ENCODE data around the gene SPATA46.

Gene SPATA46

GRCh38 chr1:162391790-162392563 lies 15.3 kb upstream of the SPATA46 start:
- H3K4me1 ChIP-seq (ENCODE audit: control insufficient read depth, insufficient read depth, low read length): no peaks in the 10 kb centered on the region
- H3K27ac ChIP-seq (ENCODE audit: low read length): no peak overlapping the region
- no peaks in the 10 kb centered on the region for H3K9me3 ChIP-seq (ENCODE audit: control insufficient read depth, insufficient read depth, low read length)
- H3K27me3 ChIP-seq (ENCODE audit: control insufficient read depth, insufficient read depth, low read length): no peaks in the 10 kb centered on the region
- no peaks in the 10 kb centered on the region for H3K36me3 ChIP-seq (ENCODE audit: control insufficient read depth, insufficient read depth, low read length)
- no CpG with 5 or more reads among the region's 4 CpGs for WGBS (ENCODE audit: insufficient coverage, insufficient read length)
- DNase-seq (ENCODE audit: low read depth, low spot score): no peak
- no peak overlapping the region for H3K4me3 ChIP-seq (ENCODE audit: low read length)

GRCh38 chr1:162390396-162391185 lies 13.9 kb upstream of the SPATA46 start:
- no peak for DNase-seq (ENCODE audit: low read depth, low spot score)
- Histone ChIP-seq H3K27me3 (ENCODE audit: control insufficient read depth, insufficient read depth, low read length) (no peaks in the 10 kb centered on the region), H3K9me3 (ENCODE audit: control insufficient read depth, insufficient read depth, low read length) (no peaks in the 10 kb centered on the region), H3K27ac (ENCODE audit: low read length) (no peak overlapping the region), H3K4me1 (ENCODE audit: control insufficient read depth, insufficient read depth, low read length) (no peaks in the 10 kb centered on the region), H3K4me3 (ENCODE audit: low read length) (no peak overlapping the region), H3K36me3 (ENCODE audit: control insufficient read depth, insufficient read depth, low read length) (no peaks in the 10 kb centered on the region)
- no CpG with 5 or more reads among the region's 15 CpGs for WGBS (ENCODE audit: insufficient coverage, insufficient read length)

- Histone ChIP-seq H3K27me3 (ENCODE audit: control insufficient read depth, insufficient read depth, low read length) (no peaks in the 10 kb centered on the region), H3K4me1 (ENCODE audit: control insufficient read depth, insufficient read depth, low read length) (no peaks in the 10 kb centered on the region), H3K36me3 (ENCODE audit: control insufficient read depth, insufficient read depth, low read length) (no peaks in the 10 kb centered on the region), H3K9me3 (ENCODE audit: control insufficient read depth, insufficient read depth, low read length) (no peaks in the 10 kb centered on the region), H3K27ac (ENCODE audit: low read length) (no peak overlapping the region), H3K4me3 (ENCODE audit: low read length) (no peak overlapping the region)
- no peak for DNase-seq (ENCODE audit: low read depth, low spot score)
- no CpG with 5 or more reads among the region's 9 CpGs for WGBS (ENCODE audit: insufficient coverage, insufficient read length)
Observed at GRCh38 chr1:162389971-162390370, 13.3 kb upstream of the SPATA46 start.

GRCh38 chr1:162389021-162389818 lies 12.6 kb upstream of the SPATA46 start:
- no CpG with 5 or more reads among the region's 11 CpGs for WGBS (ENCODE audit: insufficient coverage, insufficient read length)
- Histone ChIP-seq H3K4me3 (ENCODE audit: low read length) (no peak overlapping the region), H3K36me3 (ENCODE audit: control insufficient read depth, insufficient read depth, low read length) (no peaks in the 10 kb centered on the region), H3K4me1 (ENCODE audit: control insufficient read depth, insufficient read depth, low read length) (no peaks in the 10 kb centered on the region), H3K27ac (ENCODE audit: low read length) (no peak overlapping the region), H3K9me3 (ENCODE audit: control insufficient read depth, insufficient read depth, low read length) (no peaks in the 10 kb centered on the region), H3K27me3 (ENCODE audit: control insufficient read depth, insufficient read depth, low read length) (no peaks in the 10 kb centered on the region)
- no peak for DNase-seq (ENCODE audit: low read depth, low spot score)

GRCh38 chr1:162388615-162389014 lies 12.0 kb upstream of the SPATA46 start:
- Histone ChIP-seq H3K27ac (ENCODE audit: low read length) (no peak overlapping the region), H3K27me3 (ENCODE audit: control insufficient read depth, insufficient read depth, low read length) (no peaks in the 10 kb centered on the region), H3K36me3 (ENCODE audit: control insufficient read depth, insufficient read depth, low read length) (0 out of 2 replicates have a peak, but pooled peaks cover under 1% of the 10 kb centered on the region), H3K9me3 (ENCODE audit: control insufficient read depth, insufficient read depth, low read length) (no peaks in the 10 kb centered on the region), H3K4me1 (ENCODE audit: control insufficient read depth, insufficient read depth, low read length) (no peaks in the 10 kb centered on the region), H3K4me3 (ENCODE audit: low read length) (no peak overlapping the region)
- DNase-seq (ENCODE audit: low read depth, low spot score): no peak
- WGBS (ENCODE audit: insufficient coverage, insufficient read length): no CpG with 5 or more reads among the region's 5 CpGs

GRCh38 chr1:162388083-162388594 lies 11.5 kb upstream of the SPATA46 start:
- Histone ChIP-seq H3K4me1 (ENCODE audit: control insufficient read depth, insufficient read depth, low read length) (no peaks in the 10 kb centered on the region), H3K4me3 (ENCODE audit: low read length) (no peak overlapping the region), H3K27me3 (ENCODE audit: control insufficient read depth, insufficient read depth, low read length) (no peaks in the 10 kb centered on the region), H3K9me3 (ENCODE audit: control insufficient read depth, insufficient read depth, low read length) (no peaks in the 10 kb centered on the region), H3K36me3 (ENCODE audit: control insufficient read depth, insufficient read depth, low read length) (0 out of 2 replicates have a peak, but pooled peaks cover 5% of the 10 kb centered on the region), H3K27ac (ENCODE audit: low read length) (no peak overlapping the region)
- WGBS (ENCODE audit: insufficient coverage, insufficient read length): 100% methylated on average over 1 of the region's 8 CpGs
- DNase-seq (ENCODE audit: low read depth, low spot score): no peak

GRCh38 chr1:162387226-162388082 lies 10.8 kb upstream of the SPATA46 start:
- 100% methylated on average over 1 of the region's 20 CpGs for WGBS (ENCODE audit: insufficient coverage, insufficient read length)
- Histone ChIP-seq H3K27me3 (ENCODE audit: control insufficient read depth, insufficient read depth, low read length) (no peaks in the 10 kb centered on the region), H3K27ac (ENCODE audit: low read length) (no peak overlapping the region), H3K4me1 (ENCODE audit: control insufficient read depth, insufficient read depth, low read length) (no peaks in the 10 kb centered on the region), H3K9me3 (ENCODE audit: control insufficient read depth, insufficient read depth, low read length) (no peaks in the 10 kb centered on the region), H3K4me3 (ENCODE audit: low read length) (no peak overlapping the region), H3K36me3 (ENCODE audit: control insufficient read depth, insufficient read depth, low read length) (0 out of 2 replicates have a peak, but pooled peaks cover 5% of the 10 kb centered on the region)
- no peak for DNase-seq (ENCODE audit: low read depth, low spot score)

- no peaks in the 10 kb centered on the region for H3K4me1 ChIP-seq (ENCODE audit: control insufficient read depth, insufficient read depth, low read length)
- no peaks in the 10 kb centered on the region for H3K27me3 ChIP-seq (ENCODE audit: control insufficient read depth, insufficient read depth, low read length)
- H3K4me3 ChIP-seq (ENCODE audit: low read length): no peak overlapping the region
- no peak for DNase-seq (ENCODE audit: low read depth, low spot score)
- H3K9me3 ChIP-seq (ENCODE audit: control insufficient read depth, insufficient read depth, low read length): no peaks in the 10 kb centered on the region
- WGBS (ENCODE audit: insufficient coverage, insufficient read length): no CpG with 5 or more reads among the region's 8 CpGs
- 0 out of 2 replicates have a peak, but pooled peaks cover 5% of the 10 kb centered on the region for H3K36me3 ChIP-seq (ENCODE audit: control insufficient read depth, insufficient read depth, low read length)
- H3K27ac ChIP-seq (ENCODE audit: low read length): no peak overlapping the region
Observed at GRCh38 chr1:162386292-162387225, 9.9 kb upstream of the SPATA46 start.

GRCh38 chr1:162385702-162386101 lies 9.0 kb upstream of the SPATA46 start:
- no peaks in the 10 kb centered on the region for H3K27me3 ChIP-seq (ENCODE audit: control insufficient read depth, insufficient read depth, low read length)
- no peak for DNase-seq (ENCODE audit: low read depth, low spot score)
- 0 out of 2 replicates have a peak, but pooled peaks cover 5% of the 10 kb centered on the region for H3K36me3 ChIP-seq (ENCODE audit: control insufficient read depth, insufficient read depth, low read length)
- no peaks in the 10 kb centered on the region for H3K4me1 ChIP-seq (ENCODE audit: control insufficient read depth, insufficient read depth, low read length)
- H3K27ac ChIP-seq (ENCODE audit: low read length): no peak overlapping the region
- no CpG with 5 or more reads among the region's 3 CpGs for WGBS (ENCODE audit: insufficient coverage, insufficient read length)
- no peak overlapping the region for H3K4me3 ChIP-seq (ENCODE audit: low read length)
- H3K9me3 ChIP-seq (ENCODE audit: control insufficient read depth, insufficient read depth, low read length): no peaks in the 10 kb centered on the region
